Measurements from ENCODE around the gene BMP8B. TPM values are rescaled to one million over a fixed set of nuclear protein-coding genes. Genes with fewer than 3 reads are reported as not detected.
"Not testable (repeated sequence)": the region's sequence is repeated elsewhere in the genome, so short reads cannot be mapped to it uniquely, and the experiment has no call there.

BMP8B gene
- total and polyA plus RNA-seq, 10 donors = 0.08 to 2.5 (median 1.1) TPM

GRCh38 chr1:39826583-39826982 lies 37.9 kb upstream of the BMP8B start:
- intact Hi-C loops (cut with DNase I; ENCODE audit: low total_unique reads) = no loop called here
- H3K4me3 ChIP-seq = no peak overlapping the region
- peaks cover 0 to 6% (median 0%) of the 10 kb centered on the region in 6 donors for H3K4me1 ChIP-seq
- H3K9me3 ChIP-seq = no peaks in the 10 kb centered on the region
- no peak overlapping the region for H3K27ac ChIP-seq
- H3K36me3 ChIP-seq = no peaks in the 10 kb centered on the region
- TF ChIP-seq CTCF (IDR thresholded peaks at IDR 0.05 in 8 of 11, conservative IDR thresholded peaks at IDR 0.05 in 3 of 11) (no peak), POLR2A (IDR thresholded peaks at IDR 0.05) (no peak), POLR2AphosphoS5 (IDR thresholded peaks at IDR 0.05) (no peak)
- H3K27me3 ChIP-seq (replicated peaks in 1 of 7) = peaks cover 0 to 26% (median 0%) of the 10 kb centered on the region in 7 donors
- no peak for DNase-seq
- WGBS, 5 donors = 80 to 87% (median 83%) methylated on average over 6 of the region's 6 CpGs

GRCh38 chr1:39825432-39825941 lies 36.8 kb upstream of the BMP8B start:
- no peak overlapping the region for H3K4me3 ChIP-seq
- intact Hi-C loops (cut with DNase I; ENCODE audit: low total_unique reads) = no loop called here
- WGBS, 5 donors = 72 to 75% (median 73%) methylated on average over 7 of the region's 7 CpGs
- peaks cover 0 to 23% (median 0%) of the 10 kb centered on the region in 7 donors for H3K27me3 ChIP-seq (replicated peaks in 1 of 7)
- no peaks in the 10 kb centered on the region for H3K9me3 ChIP-seq
- no peak for TF ChIP-seq POLR2A (IDR thresholded peaks at IDR 0.05)
- no peak for TF ChIP-seq POLR2AphosphoS5 (IDR thresholded peaks at IDR 0.05)
- TF ChIP-seq CTCF (IDR thresholded peaks at IDR 0.05 in 8 of 11, conservative IDR thresholded peaks at IDR 0.05 in 3 of 11) = no peak
- H3K4me1 ChIP-seq = peaks cover 0 to 6% (median 0%) of the 10 kb centered on the region in 6 donors
- H3K36me3 ChIP-seq = no peaks in the 10 kb centered on the region
- H3K27ac ChIP-seq = no peak overlapping the region
- DNase-seq = no peak

DNA sequence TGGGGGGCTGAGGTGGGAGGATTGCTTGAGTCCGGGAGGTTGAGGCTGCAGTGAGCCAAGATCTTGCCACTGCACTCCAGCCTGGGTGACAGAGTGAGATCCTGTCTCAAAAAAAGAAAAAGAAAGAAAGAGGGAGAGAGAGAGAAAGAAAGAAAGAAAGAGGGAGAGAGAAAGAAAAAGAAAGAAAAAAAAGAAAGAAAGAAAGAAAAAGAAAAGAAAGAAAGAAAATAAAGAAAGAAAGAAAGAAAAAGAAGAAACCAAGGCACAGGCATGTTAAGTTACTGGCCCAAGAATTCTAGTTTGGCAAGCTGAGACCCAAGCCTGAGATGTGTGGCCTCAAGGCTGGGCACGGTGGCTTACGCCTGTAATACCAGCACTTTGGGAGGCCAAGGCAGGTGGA lies 34.8 kb upstream of the BMP8B start:
- H3K4me3 ChIP-seq; DNase-seq; H3K9me3 ChIP-seq; H3K27ac ChIP-seq; H3K36me3 ChIP-seq; intact Hi-C loops (cut with DNase I; ENCODE audit: low total_unique reads); H3K4me1 ChIP-seq: not testable (repeated sequence)
- 85 to 98% (median 96%) methylated on average over 3 of the region's 3 CpGs for WGBS, 5 donors
- peaks cover 0 to 19% (median 0%) of the 10 kb centered on the region in 7 donors for H3K27me3 ChIP-seq (replicated peaks in 1 of 7)

GRCh38 chr1:39822146-39822545 lies 33.5 kb upstream of the BMP8B start:
- H3K4me1 ChIP-seq = peaks cover 0 to 15% (median 7%) of the 10 kb centered on the region in 6 donors
- peaks cover 0 to 16% (median 0%) of the 10 kb centered on the region in 7 donors for H3K27me3 ChIP-seq (replicated peaks in 1 of 7)
- no peak overlapping the region for H3K27ac ChIP-seq
- 65 to 85% (median 74%) methylated on average over 5 of the region's 5 CpGs for WGBS, 5 donors
- H3K4me3 ChIP-seq = no peak overlapping the region
- no peaks in the 10 kb centered on the region for H3K36me3 ChIP-seq
- intact Hi-C loops (cut with DNase I; ENCODE audit: low total_unique reads) = no loop called here
- no peak for TF ChIP-seq POLR2A (IDR thresholded peaks at IDR 0.05)
- no peak for TF ChIP-seq POLR2AphosphoS5 (IDR thresholded peaks at IDR 0.05)
- no peak for TF ChIP-seq CTCF (IDR thresholded peaks at IDR 0.05 in 8 of 11, conservative IDR thresholded peaks at IDR 0.05 in 3 of 11)
- no peaks in the 10 kb centered on the region for H3K9me3 ChIP-seq
- DNase-seq = no peak

Data from spleen (tissue), 11 donors.